ENCODE results near the gene LRRC2. TPM values are rescaled to one million over a fixed set of nuclear protein-coding genes. Genes with fewer than 3 reads are reported as not detected.
"Not testable (repeated sequence)": the region's sequence is repeated elsewhere in the genome, so short reads cannot be mapped to it uniquely, and the experiment has no call there.

Gene LRRC2
- polyA plus RNA-seq, 4 donors = 1.7 to 2.5 (median 2.2) TPM

DNA sequence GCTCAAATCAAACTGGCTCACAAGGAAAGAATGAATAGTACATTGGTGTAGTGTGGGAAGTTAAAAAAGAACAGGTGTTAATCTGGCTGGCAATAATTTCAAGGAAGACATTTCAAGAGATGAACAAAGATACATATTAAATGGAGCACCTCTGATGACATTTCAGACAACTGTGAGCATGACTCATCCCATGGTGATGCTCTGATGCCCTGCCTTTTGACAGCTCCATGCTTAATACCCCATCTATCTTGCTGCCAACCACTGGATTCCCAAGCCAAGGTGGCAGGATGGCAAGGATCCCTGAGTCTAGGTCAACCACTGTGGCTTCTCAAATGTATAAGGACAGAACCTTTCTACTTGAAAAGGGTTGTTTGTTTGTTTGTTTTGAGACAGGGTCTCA lies 29.3 kb downstream of the LRRC2 start:
- DNase-seq (ENCODE audit: low read depth in 4 of 4, low spot score in 2 of 4) = no peak

DNA sequence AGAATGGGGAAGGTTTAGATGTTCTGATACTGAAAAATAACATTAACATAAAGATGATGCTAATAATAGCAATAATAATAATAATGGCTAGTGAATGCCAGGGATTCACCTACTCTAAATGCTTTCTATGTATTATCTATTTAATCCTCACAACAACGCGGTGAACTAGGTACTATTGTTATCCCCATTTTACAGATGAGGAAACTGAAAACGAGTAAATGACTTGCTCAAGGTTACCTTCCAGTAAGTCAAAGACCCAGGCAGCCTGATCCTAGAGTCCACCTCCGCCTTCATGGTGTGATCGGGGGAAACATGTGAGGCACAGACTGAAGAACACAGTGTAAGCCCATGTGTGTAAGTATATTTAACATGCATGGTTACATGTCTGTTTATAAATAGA lies 30.4 kb downstream of the LRRC2 start:
- DNase-seq (ENCODE audit: low read depth in 4 of 4, low spot score in 2 of 4) = no peak

DNA sequence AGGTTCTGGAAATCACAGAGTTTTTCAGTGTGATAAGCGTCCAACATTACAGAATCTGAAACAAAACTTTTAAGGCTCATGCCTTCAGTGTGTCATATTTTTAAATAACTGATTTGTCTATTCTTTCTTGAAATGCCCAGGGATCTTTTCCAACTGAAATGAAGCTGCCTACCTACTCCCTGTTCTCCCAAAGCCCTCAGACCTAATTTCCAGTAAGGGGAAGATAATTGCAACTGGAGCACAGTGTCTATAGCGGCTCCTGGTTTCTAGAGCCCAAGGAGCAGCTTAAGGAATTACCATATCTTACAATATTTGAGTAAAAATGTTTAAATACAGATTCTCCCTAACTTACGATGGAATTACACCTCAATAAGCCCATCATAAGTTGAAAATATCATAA lies 33.0 kb downstream of the LRRC2 start:
- no peak for DNase-seq (ENCODE audit: low read depth in 4 of 4, low spot score in 2 of 4)

DNA sequence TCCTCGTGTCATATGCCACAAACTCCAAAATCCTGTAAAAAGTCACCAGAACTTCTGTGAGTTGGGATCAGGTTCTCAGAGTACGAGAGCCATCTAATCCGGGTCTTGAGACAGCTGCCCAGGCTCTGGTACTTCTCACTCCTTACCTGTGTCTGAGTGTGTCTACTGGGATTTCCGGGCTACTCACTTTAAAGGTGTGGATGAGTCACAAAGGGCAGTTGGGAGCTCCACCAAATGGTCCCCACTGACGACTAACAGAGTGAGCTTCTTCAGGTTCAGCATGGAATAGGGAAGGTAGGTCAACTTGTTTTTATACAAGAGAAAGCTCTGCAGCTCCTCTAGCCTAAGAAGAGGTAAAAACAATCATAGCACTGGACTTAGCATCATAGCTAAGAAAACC lies 38.9 kb downstream of the LRRC2 start:
- DNase-seq (ENCODE audit: low read depth in 4 of 4, low spot score in 2 of 4) = no peak

DNA sequence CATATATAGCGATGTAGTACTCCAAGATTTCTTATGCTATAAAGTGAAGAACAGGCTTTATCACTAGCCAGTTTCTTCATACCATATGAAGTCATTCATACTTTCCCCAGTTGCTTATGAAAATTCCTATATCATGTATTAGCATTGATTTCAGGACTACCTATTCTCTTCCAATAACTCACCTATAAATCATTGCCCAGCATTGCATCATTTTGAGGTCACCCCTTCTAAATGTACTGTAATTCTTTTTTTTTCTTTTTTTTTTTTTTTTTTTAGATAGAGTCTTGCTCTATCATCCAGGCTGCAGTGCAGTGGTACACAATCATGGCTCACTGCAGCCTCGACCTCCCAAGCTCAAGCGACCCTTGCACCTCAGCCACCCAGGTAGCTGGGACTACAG lies 41.3 kb downstream of the LRRC2 start:
- DNase-seq (ENCODE audit: low read depth in 4 of 4, low spot score in 2 of 4) = no peak

DNA sequence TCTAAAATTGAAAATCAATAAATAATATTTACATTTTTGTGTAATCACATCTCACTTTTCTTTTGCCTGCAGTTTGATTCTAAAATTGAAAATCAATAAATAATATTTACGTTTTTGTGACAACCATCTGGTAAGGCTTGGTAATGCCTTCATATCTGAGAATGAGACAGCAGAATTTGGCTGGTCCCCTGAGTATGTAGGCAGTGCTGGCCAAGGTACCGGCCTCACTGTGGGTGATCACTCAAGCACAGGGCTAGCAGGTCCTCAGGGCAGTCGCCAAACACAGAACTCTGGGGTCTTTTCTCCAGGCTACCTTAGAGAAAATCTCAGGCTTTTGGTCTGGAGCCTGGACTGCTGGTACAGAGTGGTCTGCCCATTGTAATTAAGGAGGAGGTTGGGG lies 42.1 kb downstream of the LRRC2 start:
- DNase-seq (ENCODE audit: low read depth in 4 of 4, low spot score in 2 of 4) = no peak

DNA sequence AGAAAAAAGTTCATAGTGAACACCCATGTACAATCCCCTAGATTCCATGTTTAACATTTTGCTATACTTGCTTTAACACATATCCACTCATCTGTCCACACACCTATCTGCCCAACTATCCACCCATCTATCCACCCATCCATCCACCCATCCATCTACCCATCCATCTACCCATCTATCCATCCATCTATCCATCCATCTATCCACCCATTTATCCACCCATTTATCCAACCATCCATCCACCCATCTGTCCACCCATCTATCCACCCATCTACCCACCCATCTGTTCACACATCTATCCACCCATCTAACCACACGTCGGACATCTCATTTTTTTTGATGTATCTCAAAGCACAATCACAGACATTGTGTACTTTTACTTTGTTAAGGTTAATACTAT lies 42.5 kb downstream of the LRRC2 start:
- no peak for DNase-seq (ENCODE audit: low read depth in 4 of 4, low spot score in 2 of 4)

DNA sequence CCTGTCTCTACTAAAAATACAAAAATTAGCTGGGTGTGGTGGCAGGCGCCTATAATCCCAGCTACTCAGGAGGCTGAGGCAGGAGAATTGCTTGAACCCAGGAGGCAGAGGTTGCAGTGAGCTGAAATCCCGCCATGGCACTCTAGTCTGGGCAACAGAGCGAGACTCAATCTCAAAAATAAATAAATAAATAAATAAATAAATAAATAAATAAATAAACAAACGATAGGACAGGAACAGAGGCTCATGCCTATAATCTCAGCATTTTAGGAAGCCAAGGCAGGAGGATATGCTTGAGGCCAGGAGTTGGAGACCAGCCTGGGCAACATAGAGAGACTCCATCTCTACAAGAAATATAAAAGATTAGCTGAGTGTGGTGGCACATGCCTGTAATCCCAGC lies 43.9 kb downstream of the LRRC2 start:
- DNase-seq (ENCODE audit: low read depth in 4 of 4, low spot score in 2 of 4) = not testable (repeated sequence)

DNA sequence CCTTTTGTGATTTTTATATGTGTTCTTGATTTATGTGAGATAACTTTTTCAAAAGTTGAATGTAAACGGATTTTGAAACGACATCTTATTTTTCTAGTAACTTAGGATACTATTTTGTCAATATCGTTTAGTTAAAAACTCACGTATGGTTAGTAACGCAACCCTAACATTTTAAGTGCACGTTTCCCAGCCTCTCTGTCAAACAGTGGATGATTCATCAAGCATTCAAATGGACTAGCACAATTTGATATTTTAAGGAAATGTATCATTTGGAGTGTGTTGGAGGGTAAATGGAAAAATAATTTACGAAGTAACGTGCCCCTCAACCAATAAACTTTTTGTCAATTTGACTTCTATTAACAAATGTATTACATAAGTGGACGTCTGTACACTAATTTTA lies 45.0 kb downstream of the LRRC2 start:
- DNase-seq (ENCODE audit: low read depth in 4 of 4, low spot score in 2 of 4) = no peak

DNA sequence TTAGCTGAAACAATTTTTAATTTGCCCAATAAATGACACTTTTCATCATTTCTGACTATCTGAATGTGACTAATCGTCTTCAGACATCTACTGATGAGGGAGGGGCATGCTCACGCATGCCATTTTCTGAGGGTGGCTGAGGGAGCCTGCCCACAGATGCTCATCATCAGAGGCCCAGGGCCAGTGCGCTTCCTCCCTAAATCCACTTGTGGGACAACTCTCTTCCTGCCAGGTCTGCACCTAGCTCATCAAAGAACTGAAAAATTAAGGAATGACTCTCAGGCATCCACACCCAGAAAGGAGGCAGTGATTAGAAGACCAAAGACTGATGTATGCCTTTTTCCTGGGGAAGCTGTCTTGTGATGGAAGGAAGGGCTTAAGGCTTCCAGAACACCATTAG lies 45.6 kb downstream of the LRRC2 start:
- DNase-seq (ENCODE audit: low read depth in 4 of 4, low spot score in 2 of 4) = no peak

DNA sequence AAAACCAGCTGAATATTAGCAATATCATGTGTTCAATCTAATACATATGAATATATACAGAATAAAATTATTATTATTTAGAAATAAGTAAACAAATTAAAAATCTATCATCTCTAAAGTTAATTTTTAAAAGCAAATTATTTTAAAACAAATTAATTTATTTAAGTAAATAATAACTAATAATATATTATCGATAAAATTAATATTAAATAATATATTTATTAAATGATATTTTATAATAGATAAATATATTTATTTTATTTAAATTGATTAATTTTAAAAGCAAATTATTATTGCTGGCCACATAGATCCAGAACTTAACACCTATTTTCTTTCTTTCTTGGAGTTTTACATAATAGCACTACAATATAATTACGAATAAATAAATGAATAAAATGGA lies 46.1 kb downstream of the LRRC2 start:
- DNase-seq (ENCODE audit: low read depth in 4 of 4, low spot score in 2 of 4) = no peak

DNA sequence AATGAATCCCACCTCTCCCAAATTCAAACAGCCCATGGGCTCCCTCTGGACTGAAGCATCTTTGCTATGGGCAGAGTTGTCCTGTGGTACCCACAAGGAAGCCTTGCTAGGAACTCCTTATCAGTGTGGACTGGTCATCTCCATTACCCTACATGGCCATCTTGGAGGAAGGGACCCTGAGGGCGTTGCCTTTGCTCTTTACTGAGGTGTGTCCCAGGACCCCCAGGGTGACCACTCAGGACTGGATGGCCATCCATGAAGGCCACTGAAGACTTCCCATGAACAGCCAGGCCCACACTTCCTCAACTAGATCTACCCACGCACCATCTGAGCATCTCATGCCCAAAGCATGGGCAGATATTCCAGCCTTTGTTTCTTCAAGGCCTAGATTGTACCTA lies 48.3 kb downstream of the LRRC2 start:
- no peak for DNase-seq (ENCODE audit: low read depth in 4 of 4, low spot score in 2 of 4)

DNA sequence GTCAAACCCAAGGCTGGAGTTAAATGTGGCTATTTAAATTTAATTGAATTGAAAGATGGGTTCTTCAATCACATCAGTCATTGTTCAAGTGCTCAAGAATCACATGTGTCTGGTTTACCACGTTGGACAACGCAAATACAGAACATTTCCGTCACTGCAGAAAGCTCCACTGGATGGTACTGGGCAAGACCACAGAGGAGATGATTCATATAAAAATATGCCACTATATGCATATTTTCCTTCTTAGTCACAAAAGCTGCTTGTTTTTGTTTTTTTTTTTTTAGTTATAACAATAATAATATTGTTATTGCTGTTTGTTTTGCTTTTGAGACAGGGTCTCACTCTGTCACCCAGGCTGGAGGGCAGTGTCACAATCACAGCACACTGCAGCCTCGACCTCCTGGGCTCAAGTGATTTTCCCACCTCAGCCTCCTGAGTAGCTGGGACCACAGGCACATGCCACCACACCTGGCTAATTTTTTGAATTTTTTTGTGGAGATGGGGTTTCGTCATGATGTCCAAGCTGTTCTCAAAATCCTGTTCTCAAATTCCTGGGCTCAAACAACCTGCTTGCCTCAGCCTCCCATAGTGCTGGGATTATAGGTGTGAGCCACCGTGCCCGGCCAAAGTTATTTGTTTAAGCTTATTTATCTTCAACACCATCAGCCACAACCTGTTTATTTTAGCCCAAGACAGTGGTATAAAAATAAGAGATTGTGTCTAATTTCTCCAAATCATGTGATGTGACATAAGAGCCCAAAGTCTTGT lies 48.9 kb downstream of the LRRC2 start:
- no peak for DNase-seq (ENCODE audit: low read depth in 4 of 4, low spot score in 2 of 4)

DNA sequence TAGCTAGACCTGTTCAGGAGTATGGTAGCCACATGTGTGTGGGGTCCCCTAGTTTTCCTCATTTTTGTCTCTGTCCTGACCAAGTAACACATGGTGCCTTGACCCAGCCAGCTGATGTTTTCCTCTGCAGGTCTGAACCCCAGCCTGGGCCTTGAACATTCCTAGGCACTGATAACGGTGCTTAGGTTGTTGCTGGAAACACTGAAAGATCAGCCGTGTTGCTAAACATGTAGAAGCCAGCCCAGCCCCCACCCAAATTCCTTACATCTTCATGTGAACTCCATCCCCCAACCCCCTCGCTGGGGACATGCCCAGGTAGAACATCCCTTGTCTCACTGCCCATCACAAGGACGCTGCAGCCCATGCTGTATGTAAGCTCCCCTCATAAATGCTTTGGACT lies 49.6 kb downstream of the LRRC2 start:
- DNase-seq (ENCODE audit: low read depth in 4 of 4, low spot score in 2 of 4) = no peak

DNA sequence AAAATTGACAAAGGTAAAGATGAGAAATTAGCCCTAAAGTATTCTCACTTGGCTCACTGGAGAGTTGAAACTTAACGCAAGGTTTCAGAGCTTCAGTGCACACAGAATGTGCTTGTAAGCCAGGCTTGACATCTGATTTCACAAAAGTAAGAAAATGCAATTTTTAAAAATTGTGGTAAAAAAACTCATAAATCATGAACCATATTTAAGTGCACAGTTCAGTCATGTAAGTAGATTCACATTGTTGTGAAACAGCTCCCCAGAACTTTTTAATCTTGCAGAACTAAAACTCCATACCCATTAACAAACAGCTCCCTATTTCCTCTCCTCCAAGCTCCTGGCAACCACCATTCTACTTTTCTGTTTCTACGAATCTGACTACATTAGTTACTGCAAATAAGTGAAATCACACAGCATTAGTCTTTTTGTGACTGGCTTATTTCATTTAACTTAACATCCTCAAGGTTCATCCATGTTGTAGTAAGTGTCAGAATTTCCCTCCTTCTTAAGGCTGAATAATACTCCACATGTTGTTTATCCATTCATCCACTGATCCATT lies 53.8 kb downstream of the LRRC2 start:
- DNase-seq (ENCODE audit: low read depth in 4 of 4, low spot score in 2 of 4) = no peak

DNA sequence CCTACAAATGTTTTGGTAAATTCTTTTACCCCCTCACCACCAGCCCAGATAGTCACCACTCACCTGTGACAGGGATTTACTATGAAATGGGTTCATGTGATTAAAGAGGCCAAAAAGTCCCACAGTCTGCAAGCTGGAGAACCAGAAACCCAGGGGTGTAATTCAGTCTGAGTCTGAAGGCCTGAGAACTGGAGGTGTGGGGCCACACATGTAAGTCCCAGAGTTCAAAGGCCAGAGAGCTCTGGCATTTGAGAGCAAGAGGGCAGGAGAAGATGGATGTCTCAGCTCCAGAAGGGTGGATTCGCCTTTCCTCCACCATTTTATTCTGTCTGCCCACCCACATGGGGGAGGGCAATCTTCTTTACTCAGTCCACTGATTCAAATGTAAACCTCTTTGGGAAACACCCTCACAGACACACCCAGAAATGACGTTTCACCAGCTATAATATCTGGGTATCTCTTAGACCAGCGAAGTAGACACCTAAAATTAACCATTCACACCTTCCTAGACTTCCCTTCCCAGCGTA lies 56.4 kb downstream of the LRRC2 start:
- DNase-seq (ENCODE audit: low read depth in 4 of 4, low spot score in 2 of 4) = no peak

DNA sequence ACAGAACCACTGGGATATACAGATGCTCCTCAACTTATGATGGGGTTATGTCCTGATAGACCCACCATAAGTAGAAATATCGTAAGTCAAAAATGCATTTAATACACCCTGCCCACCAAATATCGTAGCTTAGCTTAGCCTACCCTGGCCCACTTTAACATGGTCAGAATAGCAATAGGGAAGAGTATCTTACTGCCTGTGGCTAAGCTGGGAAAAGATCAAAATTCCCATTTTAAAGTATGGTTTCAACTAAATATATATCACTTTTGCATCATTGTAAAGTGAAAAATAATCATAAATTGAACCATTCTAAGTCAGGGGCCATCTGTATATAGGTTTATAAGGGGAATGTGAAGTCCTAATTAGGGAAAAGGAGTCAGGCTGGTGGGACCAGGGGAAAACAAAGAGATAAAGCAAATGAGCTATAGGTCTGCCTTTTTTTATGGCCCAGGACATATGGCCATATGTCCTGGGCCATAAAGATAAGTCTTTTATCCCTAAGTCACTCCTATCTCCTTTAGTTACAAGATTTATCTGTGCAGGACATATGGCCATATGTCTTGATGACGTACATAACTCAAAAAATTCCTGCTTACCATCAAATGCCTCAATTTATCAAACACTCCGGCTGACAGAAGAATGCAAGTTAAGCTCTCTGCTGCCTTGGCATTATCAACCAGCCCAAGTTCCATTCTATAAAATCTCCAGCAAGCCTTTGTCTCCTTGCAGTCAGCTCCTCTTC lies 57.1 kb downstream of the LRRC2 start:
- no peak for DNase-seq (ENCODE audit: low read depth in 4 of 4, low spot score in 2 of 4)

DNA sequence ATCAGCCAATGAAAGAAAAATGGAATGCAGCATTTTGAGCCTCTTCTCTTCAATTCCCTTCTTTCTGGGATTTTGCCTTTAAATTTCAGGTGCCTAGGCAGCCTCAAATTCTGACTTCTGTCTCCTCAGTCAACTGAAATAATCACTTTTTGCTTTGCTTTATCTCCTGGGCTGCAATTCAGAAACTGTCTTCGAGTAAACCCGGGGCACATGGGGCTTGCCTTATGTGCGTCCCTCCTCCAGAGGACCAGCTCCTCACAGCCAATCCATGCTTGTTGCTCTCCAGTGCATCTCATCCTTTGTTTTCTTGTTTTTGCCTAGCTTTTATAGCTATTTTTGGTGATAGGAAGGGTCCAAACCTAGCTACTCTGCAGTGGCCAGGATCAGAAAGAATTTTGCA lies 59.6 kb downstream of the LRRC2 start:
- no peak for DNase-seq (ENCODE audit: low read depth in 4 of 4, low spot score in 2 of 4)

DNA sequence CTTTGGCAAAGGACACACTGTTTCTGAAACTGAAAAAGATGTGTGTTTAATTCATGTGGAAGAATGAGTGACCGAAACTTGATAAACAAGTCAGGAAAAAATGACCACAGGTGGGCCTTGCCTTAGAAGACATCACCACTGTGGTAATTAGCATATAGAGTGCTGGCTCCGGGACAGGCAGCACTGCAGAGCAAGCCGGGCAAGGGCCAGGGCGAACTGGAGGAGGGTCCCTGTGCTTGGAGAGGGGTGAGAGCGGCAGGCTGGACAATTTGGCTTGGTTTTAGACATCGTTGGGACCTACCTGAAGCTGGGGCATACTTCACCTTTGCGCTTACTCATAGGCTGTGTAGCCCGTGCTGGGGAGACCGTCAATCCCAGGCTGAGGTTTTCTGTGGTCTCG lies 60.1 kb downstream of the LRRC2 start:
- no peak for DNase-seq (ENCODE audit: low read depth in 4 of 4, low spot score in 2 of 4)

DNA sequence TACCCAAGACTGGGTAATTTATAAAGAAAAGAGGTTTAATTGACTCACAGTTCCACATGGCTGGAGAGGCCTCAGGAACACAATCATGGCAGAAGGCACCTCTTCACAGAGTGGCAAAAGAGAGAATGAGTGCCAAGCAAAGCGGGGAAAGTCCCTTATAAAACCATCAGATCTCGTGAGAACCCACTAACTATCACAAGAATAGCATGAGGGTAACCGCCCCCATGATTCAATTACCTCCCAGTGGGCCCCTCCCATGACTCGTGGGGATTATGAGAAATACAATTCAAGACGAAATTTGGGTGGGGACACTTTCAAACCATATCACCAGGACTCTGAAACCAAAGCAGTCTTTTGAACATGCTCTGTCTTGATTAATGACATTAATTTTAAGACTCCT lies 61.3 kb downstream of the LRRC2 start:
- no peak for DNase-seq (ENCODE audit: low read depth in 4 of 4, low spot score in 2 of 4)

DNA sequence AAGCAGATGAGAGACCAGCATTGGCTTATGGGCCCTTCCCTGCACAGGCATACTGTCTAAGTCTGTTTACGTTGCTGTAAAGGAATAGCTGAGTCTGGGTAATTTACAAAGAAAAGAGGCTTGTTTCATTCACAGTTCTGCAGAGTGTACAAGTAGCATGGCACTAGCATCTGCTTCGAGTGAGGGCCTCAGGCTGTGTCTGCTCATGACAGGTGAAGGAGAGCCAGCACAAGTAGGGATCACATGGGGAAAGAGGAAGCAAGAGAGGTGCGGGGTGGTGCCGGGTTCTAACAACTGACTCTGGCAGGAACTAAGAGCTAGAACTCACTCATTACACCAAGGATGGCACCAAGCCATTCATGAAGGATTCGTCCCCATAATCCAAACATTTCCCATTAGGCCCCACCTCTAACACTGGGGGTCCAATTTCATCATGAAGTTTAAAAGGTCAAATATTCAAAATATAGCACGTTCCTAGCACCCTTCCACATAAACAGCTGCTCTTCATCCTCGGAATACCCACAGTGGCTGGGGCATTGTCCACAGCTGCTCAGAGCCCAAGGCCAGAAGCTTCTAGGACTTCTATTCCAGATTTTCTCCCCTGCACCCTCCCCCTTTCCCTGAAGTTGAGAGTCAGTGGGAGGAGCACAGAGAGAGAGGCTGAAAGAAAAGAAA lies 62.8 kb downstream of the LRRC2 start:
- no peak for DNase-seq (ENCODE audit: low read depth in 4 of 4, low spot score in 2 of 4)

Data from left renal cortex interstitium (tissue), 4 donors.